Nephron (organoid): Measurements from ENCODE around the gene CD44.

Experiments
- H3K27ac Mint-ChIP-seq, 3 experiments: 2 replicates each; pipeline ENCODE4 v1.8.0; 2020; ENCODE audit warnings: mixed read lengths in 3 of 3, mild to moderate bottlenecking in 2 of 3, moderate library complexity in 1 of 3
- H3K27me3 Mint-ChIP-seq: 2 replicates; pipeline ENCODE4 v1.8.0; 2021; ENCODE audit warnings: low read depth, mild to moderate bottlenecking, moderate library complexity, mixed read lengths
- H3K36me3 Mint-ChIP-seq: 2 replicates; pipeline ENCODE4 v1.8.0; 2020; ENCODE audit warnings: low read depth, mixed read lengths
- H3K4me1 Mint-ChIP-seq: 2 replicates; pipeline ENCODE4 v1.8.0; 2020; ENCODE audit warnings: mixed read lengths
- H3K4me3 Mint-ChIP-seq, 3 experiments: 2 replicates each; pipeline ENCODE4 v1.8.0; 2020; ENCODE audit warnings: mild to moderate bottlenecking in 3 of 3, mixed read lengths in 3 of 3, moderate library complexity in 2 of 3
- H3K9me3 Mint-ChIP-seq: 2 replicates; pipeline ENCODE4 v1.8.0; 2020; ENCODE audit warnings: mixed read lengths
- CTCF ChIP-seq, 3 experiments: fragments of 200-600 bp; sonication (generic); IDR thresholded peaks; one replicate each; pipeline ENCODE4 v1.5.0; 2021; ENCODE audit warnings: antibody characterized with exemption in 3 of 3; ENCODE audit not compliant: unreplicated experiment in 3 of 3

Gene CD44

GRCh38 chr11:35211952-35212351 lies 73.0 kb downstream of the CD44 start:
- TF ChIP-seq CTCF (IDR thresholded peaks at IDR 0.05; ENCODE audit: unreplicated experiment in 3 of 3), result no peak
- no peak overlapping the region for H3K27ac Mint-ChIP-seq
- peaks cover 18% of the 10 kb centered on the region for H3K9me3 Mint-ChIP-seq
- H3K27me3 Mint-ChIP-seq, result peaks cover 6% of the 10 kb centered on the region
- H3K4me1 Mint-ChIP-seq, result no peaks in the 10 kb centered on the region
- H3K4me3 Mint-ChIP-seq, result no peak overlapping the region
- no peaks in the 10 kb centered on the region for H3K36me3 Mint-ChIP-seq

- no peaks in the 10 kb centered on the region for H3K4me1 Mint-ChIP-seq
- no peak overlapping the region for H3K27ac Mint-ChIP-seq
- H3K36me3 Mint-ChIP-seq, result no peaks in the 10 kb centered on the region
- no peak overlapping the region for H3K4me3 Mint-ChIP-seq
- no peak for TF ChIP-seq CTCF (IDR thresholded peaks at IDR 0.05; ENCODE audit: unreplicated experiment in 3 of 3)
- peaks cover 15% of the 10 kb centered on the region for H3K9me3 Mint-ChIP-seq
- H3K27me3 Mint-ChIP-seq, result peaks cover 6% of the 10 kb centered on the region
Measured at GRCh38 chr11:35214226-35214770, 75.3 kb downstream of the CD44 start.

- Mint-ChIP-seq H3K27ac (no peak overlapping the region), H3K4me1 (no peaks in the 10 kb centered on the region), H3K36me3 (no peaks in the 10 kb centered on the region), H3K9me3 (peaks cover 15% of the 10 kb centered on the region), H3K27me3 (peaks cover 8% of the 10 kb centered on the region), H3K4me3 (no peak overlapping the region)
- TF ChIP-seq CTCF (IDR thresholded peaks at IDR 0.05; ENCODE audit: unreplicated experiment in 3 of 3), result no peak
Measured at GRCh38 chr11:35214792-35215193, 75.8 kb downstream of the CD44 start.

- Mint-ChIP-seq H3K9me3 (peaks cover 9% of the 10 kb centered on the region), H3K27ac (no peak overlapping the region), H3K4me3 (no peak overlapping the region), H3K36me3 (no peaks in the 10 kb centered on the region), H3K27me3 (peaks cover 11% of the 10 kb centered on the region), H3K4me1 (no peaks in the 10 kb centered on the region)
- no peak for TF ChIP-seq CTCF (IDR thresholded peaks at IDR 0.05; ENCODE audit: unreplicated experiment in 3 of 3)
Measured at GRCh38 chr11:35215945-35216344, 77.0 kb downstream of the CD44 start.

- H3K4me1 Mint-ChIP-seq, result peaks cover 2% of the 10 kb centered on the region
- H3K9me3 Mint-ChIP-seq, result peaks cover 2% of the 10 kb centered on the region
- H3K4me3 Mint-ChIP-seq, result no peak overlapping the region
- no peak overlapping the region for H3K27ac Mint-ChIP-seq
- TF ChIP-seq CTCF (IDR thresholded peaks at IDR 0.05; ENCODE audit: unreplicated experiment in 3 of 3), result no peak
- peaks cover 11% of the 10 kb centered on the region for H3K27me3 Mint-ChIP-seq
- H3K36me3 Mint-ChIP-seq, result no peaks in the 10 kb centered on the region
Measured at GRCh38 chr11:35216962-35217678, 78.1 kb downstream of the CD44 start.

- Mint-ChIP-seq H3K4me3 (no peak overlapping the region), H3K4me1 (peaks cover 17% of the 10 kb centered on the region)
Measured at GRCh38 chr11:35218956-35219355, 80.0 kb downstream of the CD44 start.

More at GRCh38 chr11:35218956-35219355, 80.0 kb downstream of the CD44 start:
- Mint-ChIP-seq H3K27me3 (peaks cover 15% of the 10 kb centered on the region), H3K36me3 (no peaks in the 10 kb centered on the region), H3K9me3 (peaks cover 2% of the 10 kb centered on the region), H3K27ac (no peak overlapping the region)
- TF ChIP-seq CTCF (IDR thresholded peaks at IDR 0.05; ENCODE audit: unreplicated experiment in 3 of 3), result no peak
